Breast epithelium (tissue), 4 donors: ENCODE data around the gene SLC25A41. TPM values are rescaled to one million over a fixed set of nuclear protein-coding genes. Genes with fewer than 3 reads are reported as not detected.

Experiments used
- DNase-seq, 2 donors: peaks; one replicate each; pipeline ENCODE4 v3.0.0-alpha.2; 2019; ENCODE audit warnings: low spot score in 2 of 2
- H3K27ac ChIP-seq, 2 donors: fragments of 200-600 bp; sonication (generic) in 1 of 2; one replicate each; pipeline ENCODE4 v1.5.1; 2016 to 2019; ENCODE audit warnings: mild to moderate bottlenecking in 1 of 2
- H3K27me3 ChIP-seq, 2 donors: fragments of 200-600 bp; sonication (generic) in 1 of 2; one replicate each; pipeline versions ENCODE4 v1.5.1 to v1.6.0; 2017 to 2019; ENCODE audit warnings: control low read depth in 1 of 2, mild to moderate bottlenecking in 1 of 2
- H3K36me3 ChIP-seq: fragments of 200-600 bp; one replicate; pipeline ENCODE4 v1.5.1; 2019
- H3K4me1 ChIP-seq, 2 donors: fragments of 200-600 bp; sonication (generic); one replicate each; pipeline ENCODE4 v1.5.1; 2016 to 2019; ENCODE audit warnings: control low read depth in 1 of 2
- H3K4me3 ChIP-seq, 3 donors: fragments of 200-600 bp; sonication (generic); 1 replicate in 2 of 3; 2 replicates in 1 of 3; pipeline ENCODE4 v1.5.1; 2016 to 2019; ENCODE audit warnings: mild to moderate bottlenecking in 3 of 3, moderate library complexity in 2 of 3
- H3K9me3 ChIP-seq, 2 donors: fragments of 200-600 bp; sonication (generic) in 1 of 2; one replicate each; pipeline ENCODE4 v1.5.1; 2016 to 2019; ENCODE audit warnings: control low read depth in 1 of 2
- CTCF ChIP-seq, 3 donors: fragments of 450-650 bp; IDR thresholded peaks; one replicate each; pipeline ENCODE4 v1.5.1; 2016 to 2017; ENCODE audit warnings: antibody characterized with exemption in 3 of 3, mild to moderate bottlenecking in 3 of 3, moderate library complexity in 3 of 3
- POLR2A ChIP-seq: fragments of 450-650 bp; IDR thresholded peaks from one replicate; pipeline ENCODE4 v1.6.1; 2016; ENCODE audit warnings: antibody characterized with exemption, mild to moderate bottlenecking, moderate library complexity
- POLR2AphosphoS5 ChIP-seq, 3 donors: sonication (generic); formaldehyde crosslinking; IDR thresholded peaks; one replicate each; pipeline ENCODE4 v1.6.1; 2017; ENCODE audit warnings: antibody characterized with exemption in 3 of 3
- intact Hi-C: fragments of 100-400 bp; cut with DNase I; formaldehyde crosslinking; loops from one replicate; pipeline ENCODE4 v1.15.1; 2023; ENCODE audit warnings: low total_unique reads
- total RNA-seq, 3 donors: library from RNA; depleted of rRNA; stranded (reverse); fragments of >200 nt; gene quantifications; one replicate each; pipeline ENCODE4 v1.1.0, GENCODE V29; 2016

SLC25A41 gene
- total RNA-seq, 3 donors from 2014 or later = 0.44 TPM; not detected in 2

GRCh38 chr19:6416658-6417405 is 16.7 kb downstream of the SLC25A41 start:
- TF ChIP-seq CTCF (IDR thresholded peaks at IDR 0.05) (no peak), POLR2A (no peak), POLR2AphosphoS5 (IDR thresholded peaks at IDR 0.05) (no peak)
- intact Hi-C loops = no loop called here
- Histone ChIP-seq H3K4me1 (no peaks in the 10 kb centered on the region), H3K4me3 (no peak overlapping the region), H3K27me3 (no peaks in the 10 kb centered on the region), H3K36me3 (peaks cover 27% of the 10 kb centered on the region), H3K9me3 (no peaks in the 10 kb centered on the region), H3K27ac (no peak overlapping the region)
- DNase-seq = no peak

- no peak for DNase-seq
- no peaks in the 10 kb centered on the region for H3K27me3 ChIP-seq
- H3K36me3 ChIP-seq = peaks cover 27% of the 10 kb centered on the region
- H3K4me3 ChIP-seq = no peak overlapping the region
- H3K27ac ChIP-seq = no peak overlapping the region
- TF ChIP-seq POLR2A (no peak), CTCF (IDR thresholded peaks at IDR 0.05) (no peak), POLR2AphosphoS5 (IDR thresholded peaks at IDR 0.05) (no peak)
- intact Hi-C loops = no loop called here
- H3K4me1 ChIP-seq = no peaks in the 10 kb centered on the region
- no peaks in the 10 kb centered on the region for H3K9me3 ChIP-seq
Observed at GRCh38 chr19:6415591-6416190, 17.9 kb downstream of the SLC25A41 start.

GRCh38 chr19:6414793-6415590 is 18.6 kb downstream of the SLC25A41 start:
- TF ChIP-seq CTCF (IDR thresholded peaks at IDR 0.05) (no peak), POLR2A (no peak), POLR2AphosphoS5 (IDR thresholded peaks at IDR 0.05) (no peak)
- Histone ChIP-seq H3K9me3 (no peaks in the 10 kb centered on the region), H3K27ac (no peak overlapping the region), H3K4me3 (no peak overlapping the region), H3K36me3 (peaks cover 27% of the 10 kb centered on the region), H3K27me3 (no peaks in the 10 kb centered on the region), H3K4me1 (no peaks in the 10 kb centered on the region)
- DNase-seq = no peak
- intact Hi-C loops = no loop called here

GRCh38 chr19:6413721-6414643 is 19.6 kb downstream of the SLC25A41 start:
- Histone ChIP-seq H3K36me3 (peaks cover 27% of the 10 kb centered on the region), H3K4me1 (no peaks in the 10 kb centered on the region), H3K4me3 (no peak overlapping the region), H3K9me3 (no peaks in the 10 kb centered on the region), H3K27me3 (no peaks in the 10 kb centered on the region), H3K27ac (no peak overlapping the region)
- intact Hi-C loops = no loop called here
- TF ChIP-seq POLR2A = no peak
- no peak for TF ChIP-seq CTCF (IDR thresholded peaks at IDR 0.05)
- no peak for TF ChIP-seq POLR2AphosphoS5 (IDR thresholded peaks at IDR 0.05)
- no peak for DNase-seq
